Measurements from ENCODE around the gene SNCB.

The SNCB gene

GRCh38 chr5:176660860-176661641 is 30.7 kb upstream of the SNCB start:
- DNase-seq (ENCODE audit: low spot score), result peak; percentile 59

GRCh38 chr5:176660530-176660859 is 30.2 kb upstream of the SNCB start:
- DNase-seq (ENCODE audit: low spot score), result no peak

DNA sequence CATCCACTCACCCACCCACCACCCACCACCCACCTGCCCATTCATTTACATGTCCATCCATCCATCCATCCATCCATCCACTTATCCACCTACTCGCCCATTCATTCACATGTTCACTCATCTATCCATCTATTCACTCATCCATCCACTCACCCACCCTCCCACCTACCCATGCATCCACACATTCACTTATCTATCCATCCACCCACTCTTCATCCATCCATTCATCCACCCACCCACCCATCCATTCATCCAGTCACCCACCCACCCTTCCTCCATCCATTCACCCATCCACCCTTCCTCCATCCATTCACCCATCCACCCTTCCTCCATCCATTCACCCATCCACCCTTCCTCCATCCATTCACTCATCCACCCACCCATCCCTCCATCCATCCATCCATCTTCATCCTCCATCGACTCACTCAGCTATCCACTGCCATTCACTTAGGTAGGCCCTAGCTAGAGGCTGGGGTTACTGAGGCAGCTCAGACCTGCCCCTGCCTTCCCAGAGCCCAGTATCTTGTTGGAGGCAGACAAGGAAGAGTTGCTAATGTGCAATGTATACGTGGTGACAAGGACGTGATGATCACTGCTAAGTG is 29.6 kb upstream of the SNCB start:
- no peak for DNase-seq (ENCODE audit: low spot score)

GRCh38 chr5:176659512-176659839 is 29.1 kb upstream of the SNCB start:
- DNase-seq (ENCODE audit: low spot score), result no peak

DNA sequence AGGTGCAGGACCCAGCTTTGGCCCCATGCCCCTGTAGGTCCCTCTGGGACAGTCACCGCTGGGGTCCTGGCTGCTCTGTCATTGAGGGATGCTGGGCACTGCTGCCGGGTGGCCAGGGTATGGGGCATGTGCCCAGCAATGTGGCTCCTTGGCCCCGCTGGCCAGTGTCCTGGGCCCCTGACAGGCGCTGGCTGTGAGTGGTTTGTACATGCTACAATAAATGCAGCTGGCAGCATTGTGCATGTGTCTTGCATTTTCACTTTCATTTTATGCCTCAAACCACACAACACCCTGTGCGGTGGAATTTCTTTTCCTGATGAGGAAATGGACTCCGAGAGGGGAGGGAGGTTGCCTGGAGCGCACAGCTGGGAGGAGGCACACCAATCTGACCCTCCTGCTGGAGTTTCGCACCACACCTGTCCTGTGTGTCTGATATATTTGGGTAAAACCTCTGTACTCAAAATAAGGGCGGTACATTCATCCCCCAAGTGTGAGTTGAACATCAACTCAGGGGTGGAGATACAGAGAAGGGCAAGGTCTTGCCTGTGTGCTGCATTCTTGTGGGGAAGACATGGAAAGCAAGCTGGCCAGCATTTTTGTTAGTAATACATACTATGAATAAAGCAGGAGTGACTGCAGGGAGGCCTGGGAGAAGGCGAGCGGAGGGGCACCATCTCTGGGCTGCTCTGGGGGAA is 28.6 kb upstream of the SNCB start:
- no peak for DNase-seq (ENCODE audit: low spot score)

DNA sequence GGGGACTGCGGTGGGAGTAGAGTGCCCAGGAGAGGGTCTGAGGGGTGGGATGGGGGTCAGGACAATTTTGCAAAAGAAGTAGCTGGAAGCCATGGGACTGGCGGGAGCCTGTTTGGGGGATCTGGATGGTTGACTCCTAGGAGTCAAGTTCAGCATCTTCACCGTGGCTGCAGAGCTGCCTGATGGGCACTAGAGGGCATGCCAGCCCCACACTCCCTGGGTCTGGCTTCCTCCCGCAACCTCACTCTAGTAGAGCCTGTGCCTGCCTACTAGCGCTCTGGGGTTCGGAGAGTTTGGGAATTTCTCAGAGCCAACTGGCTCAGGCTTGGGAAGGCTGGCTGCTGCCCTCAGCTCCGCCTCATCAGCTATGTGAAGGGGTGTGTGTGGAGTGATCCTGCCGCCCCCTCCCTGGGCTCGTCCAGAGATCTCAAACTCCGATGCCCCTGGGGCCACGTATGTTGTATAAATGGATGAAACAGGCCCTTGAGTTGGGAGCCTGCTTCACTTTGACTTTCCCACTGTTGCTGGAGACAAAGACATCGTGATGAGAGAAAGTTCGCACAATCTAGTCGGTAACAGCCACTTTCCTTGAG is 27.8 kb upstream of the SNCB start:
- DNase-seq (ENCODE audit: low spot score), result peak; percentile 65

DNA sequence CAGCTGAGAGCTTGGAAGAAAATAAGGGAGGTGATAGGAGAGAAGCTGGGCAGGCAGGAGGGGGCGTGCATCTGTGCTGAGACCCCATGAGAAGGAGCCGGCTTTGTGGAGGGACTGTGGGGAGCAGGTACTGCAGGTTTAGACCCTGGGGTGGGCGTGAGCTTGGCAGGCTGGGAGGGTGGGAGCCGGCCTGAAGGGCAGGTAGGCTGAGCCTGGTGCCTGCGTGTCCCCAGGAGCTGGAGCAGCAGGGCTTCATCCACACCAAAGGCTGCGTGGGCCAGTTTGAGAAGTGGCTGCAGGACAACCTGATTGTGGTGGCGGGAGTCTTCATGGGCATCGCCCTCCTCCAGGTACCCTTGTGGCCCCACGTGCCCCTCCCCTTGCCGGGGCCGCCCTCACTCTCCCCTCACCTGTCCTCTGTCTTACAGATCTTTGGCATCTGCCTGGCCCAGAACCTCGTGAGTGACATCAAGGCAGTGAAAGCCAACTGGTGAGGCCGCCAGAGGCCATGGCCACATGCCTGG is 26.2 kb upstream of the SNCB start:
- no peak for DNase-seq (ENCODE audit: low spot score)

- DNase-seq (ENCODE audit: low spot score), result no peak
These were observed 24.5 kb upstream of the SNCB start for GRCh38 chr5:176654856-176655255.

DNA sequence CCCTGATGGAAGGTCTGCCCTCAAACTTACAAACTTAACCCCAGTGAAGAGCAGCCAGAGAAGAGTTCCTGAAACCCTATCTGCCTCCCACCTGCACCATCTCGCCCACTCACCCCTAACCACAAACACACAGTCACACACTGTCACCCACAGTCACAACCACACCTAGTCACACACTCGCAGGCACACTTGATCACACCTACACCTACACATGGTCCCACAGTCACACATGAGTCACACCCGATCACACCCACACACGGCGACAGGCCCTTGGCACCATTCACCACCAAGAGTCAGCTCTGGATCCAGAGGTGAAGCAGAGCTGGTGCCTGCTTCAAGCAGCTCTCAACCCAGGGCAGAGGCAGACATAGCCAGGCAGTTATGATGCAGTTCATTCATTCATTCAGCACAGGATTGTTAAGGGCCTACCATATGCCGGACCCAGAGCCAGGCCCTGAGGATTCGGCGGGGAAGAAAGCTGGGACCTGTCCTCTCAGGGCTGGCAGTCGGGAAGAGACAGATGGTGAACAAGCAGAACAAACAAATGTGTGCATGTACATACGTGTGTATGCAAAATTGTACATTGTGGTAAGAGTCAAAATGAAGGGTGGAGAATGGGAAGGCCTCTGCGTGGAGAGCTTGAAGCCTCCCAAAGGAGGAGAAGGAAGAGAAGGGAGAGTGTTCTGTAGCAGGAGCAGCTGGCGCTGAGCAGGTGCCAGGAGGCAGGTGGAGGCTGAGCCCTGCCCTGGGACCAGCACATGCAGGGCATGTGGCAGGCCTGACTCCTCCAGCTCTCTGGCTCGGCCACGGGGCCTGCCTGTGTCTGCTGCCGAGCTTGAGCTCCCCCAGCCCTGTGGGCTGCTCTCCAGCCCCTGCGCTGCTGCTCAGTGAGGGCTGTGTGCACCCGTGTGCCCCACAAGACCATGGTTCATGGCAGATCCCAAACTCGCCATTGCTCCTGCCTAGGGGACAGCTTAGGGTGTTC is 23.4 kb upstream of the SNCB start:
- DNase-seq (ENCODE audit: low spot score), result no peak

- no peak for DNase-seq (ENCODE audit: low spot score)
These were observed 21.8 kb upstream of the SNCB start for GRCh38 chr5:176652136-176652535.

DNA sequence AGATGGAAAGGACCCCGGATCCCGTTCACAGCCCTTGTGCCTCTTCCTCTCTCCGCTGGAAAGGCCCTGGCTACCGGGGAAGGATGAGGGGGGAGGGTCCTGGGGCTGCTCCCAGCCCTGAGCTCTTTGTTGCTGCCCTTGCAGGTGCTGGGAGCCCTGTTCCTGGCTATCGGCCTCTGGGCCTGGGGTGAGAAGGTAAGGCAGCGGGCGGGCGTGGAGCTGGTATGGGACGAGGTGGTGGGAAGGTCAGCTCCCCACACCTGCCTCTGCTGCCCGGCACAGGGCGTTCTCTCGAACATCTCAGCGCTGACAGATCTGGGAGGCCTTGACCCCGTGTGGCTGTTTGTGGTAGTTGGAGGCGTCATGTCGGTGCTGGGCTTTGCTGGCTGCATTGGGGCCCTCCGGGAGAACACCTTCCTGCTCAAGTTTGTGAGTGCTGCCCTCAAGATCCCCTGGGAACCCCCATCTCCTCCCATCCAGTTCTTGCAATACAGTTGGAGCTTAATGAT is 21.2 kb upstream of the SNCB start:
- DNase-seq (ENCODE audit: low spot score), result no peak

- no peak for DNase-seq (ENCODE audit: low spot score)
These were observed 20.1 kb upstream of the SNCB start for GRCh38 chr5:176650354-176650884.

DNA sequence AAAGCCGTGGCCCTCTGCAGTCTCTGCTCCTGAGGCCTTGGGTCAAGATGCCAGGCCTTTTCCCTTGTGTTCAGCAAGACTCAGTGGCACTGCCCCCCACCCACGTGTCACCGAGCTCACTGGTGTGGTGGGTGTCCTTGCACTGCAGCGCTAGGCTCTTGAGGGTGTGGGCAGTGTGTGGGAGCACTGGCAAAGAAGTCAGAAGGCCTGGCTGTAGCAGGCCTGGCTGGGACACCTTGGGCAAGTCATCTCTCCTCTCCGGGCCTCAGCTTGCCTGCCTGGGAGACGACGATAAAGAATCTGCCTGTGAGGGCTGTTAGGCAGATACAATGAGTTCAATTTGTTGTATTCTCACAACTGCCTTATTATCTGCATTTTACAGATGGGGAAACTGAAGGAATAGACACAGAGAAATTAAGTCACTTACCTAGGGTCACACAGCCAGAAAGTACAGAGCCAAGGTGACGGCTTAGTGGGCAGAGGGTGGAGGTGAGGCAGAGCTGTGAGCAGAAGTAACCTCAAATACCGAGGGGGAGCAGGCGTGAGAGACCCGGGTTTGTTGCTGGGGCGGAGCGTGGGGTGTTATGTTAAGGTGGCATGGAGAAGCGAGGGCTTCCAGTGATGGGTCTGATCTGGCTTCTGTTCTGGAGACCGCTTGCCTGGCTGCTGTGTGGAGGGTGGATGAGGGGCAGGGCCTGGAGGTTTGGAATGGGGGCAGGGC is 18.3 kb upstream of the SNCB start:
- DNase-seq (ENCODE audit: low spot score), result no peak

DNA sequence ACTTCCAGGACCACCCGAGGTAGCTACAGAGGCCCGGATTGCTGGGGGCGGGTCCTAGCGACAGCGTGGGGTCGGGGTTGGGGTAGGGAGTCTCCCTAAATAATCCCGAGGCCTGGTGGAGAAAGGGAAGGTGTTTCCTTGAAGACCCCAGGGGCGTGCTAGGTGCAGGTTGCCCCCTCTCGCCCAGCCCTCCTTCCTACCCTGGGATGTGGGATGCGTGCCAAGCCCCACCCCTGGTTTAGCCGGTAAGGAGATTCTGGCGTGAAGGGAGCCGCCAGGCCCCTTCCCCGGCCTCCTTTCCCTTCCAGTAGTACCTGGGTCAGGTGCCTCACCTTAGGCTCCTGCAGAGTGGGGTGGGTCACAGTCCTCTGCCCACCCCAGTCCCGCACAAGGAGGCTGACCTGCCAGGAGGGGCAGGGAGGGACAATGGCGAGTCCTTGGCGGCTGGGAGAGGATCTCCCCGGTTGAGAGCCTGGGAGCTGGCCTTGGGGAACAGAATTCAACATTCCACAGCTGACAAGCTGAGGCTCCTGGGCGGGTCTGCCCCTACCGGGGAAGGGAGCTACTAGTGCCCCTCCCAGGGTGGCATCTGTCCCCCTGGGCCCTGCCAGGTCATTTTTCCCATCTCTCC is 17.6 kb upstream of the SNCB start:
- DNase-seq (ENCODE audit: low spot score), result no peak

GRCh38 chr5:176647030-176647842 is 16.9 kb upstream of the SNCB start, which contains the start of gene TSPAN17:
Gene TSPAN17 (plus strand): TSS chr5:176647484. CDS start chr5:176647616, 132 bp downstream.
- DNase-seq (ENCODE audit: low spot score), result peak; percentile 100

DNA sequence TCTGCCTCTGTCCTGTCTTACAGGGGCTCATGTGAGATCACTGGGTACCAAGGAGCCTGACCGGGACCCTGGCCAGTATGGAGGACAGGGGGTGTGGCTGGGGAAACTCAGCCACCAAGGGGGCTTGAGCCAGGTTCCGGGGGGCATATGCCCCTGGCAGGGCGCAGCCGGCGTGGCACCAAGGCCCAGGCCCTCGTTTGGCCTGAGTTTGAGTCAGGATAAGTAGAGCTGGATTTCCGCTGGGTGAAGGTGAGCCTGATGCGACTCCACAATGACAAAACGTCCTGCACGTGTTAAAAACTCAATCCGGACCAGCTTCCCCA is 16.3 kb upstream of the SNCB start:
- DNase-seq (ENCODE audit: low spot score), result no peak

DNA sequence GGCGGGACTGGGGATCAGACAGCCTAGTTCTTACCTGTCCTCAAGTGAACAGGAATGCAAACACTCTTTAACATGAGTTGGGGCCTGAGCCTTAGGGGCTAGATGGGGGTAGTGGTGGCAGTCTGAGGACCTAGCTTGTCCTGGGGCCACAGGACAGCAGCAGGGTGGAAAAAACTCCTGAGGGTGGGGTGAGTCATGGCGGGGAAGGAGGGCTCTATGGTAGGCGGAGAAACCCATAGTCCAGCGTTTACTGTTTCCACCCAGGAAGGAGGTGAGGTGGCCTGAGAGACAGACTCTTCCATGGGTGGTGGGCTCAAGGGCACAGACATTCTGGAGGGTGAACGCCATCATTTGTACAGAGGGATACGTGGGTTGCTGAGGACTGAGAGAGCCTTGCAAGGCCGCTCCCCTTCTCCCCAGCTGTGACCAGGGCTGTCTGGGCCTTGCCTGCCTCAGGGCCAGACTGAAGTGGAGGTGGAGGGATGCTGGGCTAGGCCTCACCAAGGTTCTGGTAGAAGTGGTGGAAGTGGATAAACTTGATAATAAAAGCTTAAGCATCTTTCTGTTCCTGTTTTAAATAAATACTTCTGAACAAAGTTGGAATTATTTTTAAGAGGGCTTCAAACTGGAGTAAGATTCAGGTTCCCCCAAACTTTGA is 15.8 kb upstream of the SNCB start:
- no peak for DNase-seq (ENCODE audit: low spot score)

GRCh38 chr5:176644878-176645670 is 14.7 kb upstream of the SNCB start:
- no peak for DNase-seq (ENCODE audit: low spot score)

Measured in globus pallidus (tissue), 1 donor.